ENCODE measurements around the gene TMSB15C. TPM values are rescaled to one million over a fixed set of nuclear protein-coding genes. Genes with fewer than 3 reads are reported as not detected.
A peak's percentile ranks its signal among the peaks of the same experiment; 100 is the strongest.

Gene TMSB15C
- total RNA-seq, 4 donors from 2014 or later: 0.45 to 1.0 (median 0.65) TPM

DNA sequence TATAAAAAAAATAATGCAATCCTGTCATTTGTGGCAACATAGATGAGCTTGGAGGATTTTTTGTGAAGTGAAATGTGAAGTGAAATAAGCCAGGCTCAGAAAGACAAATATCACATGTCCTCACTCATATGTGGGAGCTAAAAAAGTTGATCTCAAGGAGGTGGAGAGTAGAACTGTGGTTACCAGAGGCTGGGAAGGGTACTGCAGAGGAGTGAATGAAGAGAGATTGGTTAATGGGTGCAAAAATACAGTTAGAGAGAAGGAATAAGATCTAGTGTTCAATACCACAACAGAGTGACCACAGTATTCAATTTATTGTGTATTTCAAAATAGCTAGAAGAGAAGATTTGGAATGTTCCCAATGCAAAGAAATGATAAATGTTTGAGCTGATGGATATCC is 22.9 kb upstream of the TMSB15C start:
- H3K27ac ChIP-seq: no peak overlapping the region
- H3K27me3 ChIP-seq: no peaks in the 10 kb centered on the region
- no peaks in the 10 kb centered on the region for H3K4me1 ChIP-seq
- no peaks in the 10 kb centered on the region for H3K9me3 ChIP-seq
- no peaks in the 10 kb centered on the region for H3K36me3 ChIP-seq
- DNase-seq: no peak
- TF ChIP-seq, protein P1, sequence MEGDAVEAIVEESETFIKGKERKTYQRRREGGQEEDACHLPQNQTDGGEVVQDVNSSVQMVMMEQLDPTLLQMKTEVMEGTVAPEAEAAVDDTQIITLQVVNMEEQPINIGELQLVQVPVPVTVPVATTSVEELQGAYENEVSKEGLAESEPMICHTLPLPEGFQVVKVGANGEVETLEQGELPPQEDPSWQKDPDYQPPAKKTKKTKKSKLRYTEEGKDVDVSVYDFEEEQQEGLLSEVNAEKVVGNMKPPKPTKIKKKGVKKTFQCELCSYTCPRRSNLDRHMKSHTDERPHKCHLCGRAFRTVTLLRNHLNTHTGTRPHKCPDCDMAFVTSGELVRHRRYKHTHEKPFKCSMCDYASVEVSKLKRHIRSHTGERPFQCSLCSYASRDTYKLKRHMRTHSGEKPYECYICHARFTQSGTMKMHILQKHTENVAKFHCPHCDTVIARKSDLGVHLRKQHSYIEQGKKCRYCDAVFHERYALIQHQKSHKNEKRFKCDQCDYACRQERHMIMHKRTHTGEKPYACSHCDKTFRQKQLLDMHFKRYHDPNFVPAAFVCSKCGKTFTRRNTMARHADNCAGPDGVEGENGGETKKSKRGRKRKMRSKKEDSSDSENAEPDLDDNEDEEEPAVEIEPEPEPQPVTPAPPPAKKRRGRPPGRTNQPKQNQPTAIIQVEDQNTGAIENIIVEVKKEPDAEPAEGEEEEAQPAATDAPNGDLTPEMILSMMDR (IDR thresholded peaks at IDR 0.05): no peak
- no peak for TF ChIP-seq POLR2A (IDR thresholded peaks at IDR 0.05)
- intact Hi-C loops (cut with DNase I): no loop called here
- no peak overlapping the region for H3K4me3 ChIP-seq (replicated peaks in 1 of 3)

DNA sequence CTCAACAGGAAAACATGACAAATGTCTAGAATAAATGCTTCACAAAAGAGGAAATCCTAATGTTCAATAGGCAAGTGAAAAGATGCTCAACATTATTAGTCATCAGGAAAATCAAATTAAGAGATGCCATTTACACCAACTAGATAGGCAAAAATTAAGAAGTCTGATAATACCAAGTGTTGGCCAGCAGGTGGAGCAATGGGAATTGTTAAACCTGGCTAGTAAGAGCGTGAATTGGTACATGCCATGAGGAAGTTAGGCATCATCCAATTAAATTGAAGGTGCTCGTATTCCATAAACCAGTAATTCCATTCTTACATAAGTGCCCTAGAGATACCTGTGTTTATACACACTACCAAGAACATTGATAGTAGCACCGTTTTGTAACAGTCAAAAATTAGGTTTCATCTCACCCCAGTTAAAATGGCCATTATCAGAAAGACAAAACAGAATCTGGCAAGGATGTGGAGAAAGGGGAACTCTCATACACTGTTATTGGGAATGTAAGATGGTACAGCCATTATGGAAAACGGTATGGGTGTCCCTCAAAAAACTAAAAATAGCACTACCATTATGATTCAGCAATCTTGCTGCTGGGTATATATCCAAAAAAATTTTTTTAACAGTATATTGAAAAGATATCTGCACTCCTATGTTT is 22.2 kb upstream of the TMSB15C start:
- 0 to 2% methylated on average over 4 of the region's 4 CpGs for whole genome bisulfite sequencing, 2 donors
- no peaks in the 10 kb centered on the region for H3K36me3 ChIP-seq
- H3K9me3 ChIP-seq: no peaks in the 10 kb centered on the region
- H3K4me1 ChIP-seq: no peaks in the 10 kb centered on the region
- DNase-seq: peak; percentile 19 to 43
- H3K4me3 ChIP-seq (replicated peaks in 1 of 3): no peak overlapping the region
- TF ChIP-seq, protein P1 (IDR thresholded peaks at IDR 0.05): peak in 5 of 6 experiments; percentile 17 to 67 (median 56)
- no peak for TF ChIP-seq POLR2A (IDR thresholded peaks at IDR 0.05)
- intact Hi-C loops (cut with DNase I): no loop called here
- no peak overlapping the region for H3K27ac ChIP-seq
- no peaks in the 10 kb centered on the region for H3K27me3 ChIP-seq

DNA sequence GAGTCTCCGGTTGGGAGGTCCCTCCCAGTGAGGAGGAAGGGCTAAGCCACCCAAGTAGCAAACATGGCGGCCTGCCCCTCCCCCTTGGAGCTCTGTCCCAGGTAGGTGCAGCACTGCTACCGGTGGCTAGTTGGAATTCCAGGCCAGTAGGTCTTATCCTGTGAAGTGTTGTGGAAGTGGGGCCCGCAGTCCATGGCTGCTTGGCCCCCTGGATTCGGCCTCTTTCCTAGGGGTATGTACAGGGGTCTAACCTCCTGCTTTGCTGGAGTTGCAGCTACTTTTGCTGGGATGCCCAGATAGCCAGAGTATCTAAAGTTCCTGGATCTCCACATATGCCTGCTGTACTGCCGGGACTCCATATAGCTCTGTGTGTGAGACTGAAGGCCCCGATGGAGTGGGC is 9.9 kb upstream of the TMSB15C start:
- DNase-seq: no peak
- no peak for TF ChIP-seq POLR2A (IDR thresholded peaks at IDR 0.05)
- 89 to 100% methylated on average over 2 to 3 of the region's 7 CpGs for WGBS, 2 donors
- H3K4me1 ChIP-seq: no peaks in the 10 kb centered on the region
- intact Hi-C loops (cut with DNase I): no loop called here
- no peaks in the 10 kb centered on the region for H3K36me3 ChIP-seq
- H3K4me3 ChIP-seq (replicated peaks in 1 of 3): no peak overlapping the region
- no peaks in the 10 kb centered on the region for H3K9me3 ChIP-seq
- H3K27ac ChIP-seq: no peak overlapping the region
- no peaks in the 10 kb centered on the region for H3K27me3 ChIP-seq

DNA sequence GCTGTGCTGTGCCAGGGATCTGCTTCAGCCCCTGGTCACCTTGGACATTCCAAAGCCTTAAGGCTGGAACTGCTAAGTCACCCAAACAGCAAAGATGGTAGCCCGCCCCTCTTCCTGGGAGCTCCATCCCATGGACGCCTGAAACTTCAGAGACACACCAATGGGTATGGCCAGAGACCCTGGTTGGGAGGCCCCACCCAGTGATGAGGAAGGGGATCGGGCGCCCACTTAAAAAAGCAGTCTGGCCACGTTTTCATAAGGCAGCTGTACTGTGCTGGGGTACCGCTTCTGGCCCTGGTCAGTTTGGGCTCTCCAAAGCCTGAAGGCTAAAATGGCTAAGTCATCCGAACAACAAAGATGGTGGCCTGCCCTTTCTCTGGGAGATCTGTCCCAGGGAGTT is 9.4 kb upstream of the TMSB15C start:
- intact Hi-C loops (cut with DNase I): no loop called here
- WGBS, 2 donors: 93 to 100% methylated on average over 1 to 5 of the region's 7 CpGs
- DNase-seq: no peak
- Histone ChIP-seq H3K9me3 (no peaks in the 10 kb centered on the region), H3K36me3 (no peaks in the 10 kb centered on the region), H3K27me3 (no peaks in the 10 kb centered on the region), H3K4me1 (no peaks in the 10 kb centered on the region), H3K4me3 (replicated peaks in 1 of 3) (no peak overlapping the region), H3K27ac (no peak overlapping the region)
- TF ChIP-seq, protein P1 (IDR thresholded peaks at IDR 0.05): no peak
- TF ChIP-seq POLR2A (IDR thresholded peaks at IDR 0.05): no peak

DNA sequence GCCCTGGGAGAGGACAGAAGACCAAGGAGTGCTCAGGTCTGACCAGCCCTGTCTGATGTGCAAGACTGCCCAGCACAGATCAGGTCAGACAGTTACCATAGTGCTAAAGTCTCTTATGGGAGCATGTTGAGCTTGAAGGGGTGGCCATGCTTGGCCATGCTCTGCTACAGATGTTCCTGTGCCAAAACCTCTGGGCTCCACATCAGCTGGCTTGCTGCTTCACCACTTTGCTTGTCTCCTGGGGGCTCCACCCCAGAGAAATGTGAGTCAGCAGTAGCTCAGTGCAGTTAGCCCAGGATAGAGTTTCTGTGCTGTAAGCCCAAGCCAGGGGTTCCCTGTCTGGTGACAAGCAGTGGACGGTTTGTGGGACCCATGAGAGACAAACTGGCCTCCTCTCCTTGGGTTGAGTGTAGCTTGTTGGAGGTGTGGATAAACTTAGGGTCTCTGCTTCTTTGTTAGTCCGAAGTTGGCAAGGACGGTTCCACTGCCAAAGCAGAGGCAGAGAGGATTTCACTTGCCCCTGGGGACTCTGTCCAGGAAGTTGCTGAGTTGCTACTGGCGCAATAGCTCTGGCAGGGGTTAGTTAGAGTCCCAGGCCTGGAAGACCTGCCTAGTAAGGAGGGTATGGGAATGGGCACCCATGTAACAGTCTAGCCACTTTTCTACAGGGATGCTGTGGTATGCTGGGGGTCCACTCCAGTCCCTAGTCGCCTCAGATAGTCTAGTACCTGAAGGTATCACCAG is 8.7 kb upstream of the TMSB15C start:
- TF ChIP-seq, protein P1 (IDR thresholded peaks at IDR 0.05): no peak
- no peak for TF ChIP-seq POLR2A (IDR thresholded peaks at IDR 0.05)
- Histone ChIP-seq H3K27me3 (no peaks in the 10 kb centered on the region), H3K27ac (no peak overlapping the region), H3K4me1 (no peaks in the 10 kb centered on the region), H3K9me3 (no peaks in the 10 kb centered on the region), H3K4me3 (replicated peaks in 1 of 3) (no peak overlapping the region), H3K36me3 (no peaks in the 10 kb centered on the region)
- intact Hi-C loops (cut with DNase I): no loop called here
- 37 to 68% methylated on average over 2 to 4 of the region's 5 CpGs for WGBS, 2 donors
- DNase-seq: no peak
